NCI-H82 (cell line): ENCODE data around the gene DYRK1A.

ENCODE experiments used
- DNase-seq: peaks from one replicate; lab custom pipeline; 2025; lab: John Stamatoyannopoulos, UW

Gene DYRK1A

GRCh38 chr21:37385179-37385765 is 18.7 kb downstream of the DYRK1A start:
- DNase-seq = no peak

- no peak for DNase-seq
Measured at GRCh38 chr21:37386151-37386550, 19.6 kb downstream of the DYRK1A start.

- DNase-seq = no peak
Measured at GRCh38 chr21:37389456-37389855, 22.9 kb downstream of the DYRK1A start.

- DNase-seq = no peak
Measured at GRCh38 chr21:37391666-37392065, 25.1 kb downstream of the DYRK1A start.

- no peak for DNase-seq
Measured at GRCh38 chr21:37392441-37392840, 25.9 kb downstream of the DYRK1A start.

- no peak for DNase-seq
Measured at GRCh38 chr21:37393030-37393429, 26.5 kb downstream of the DYRK1A start.

- DNase-seq = no peak
Measured at GRCh38 chr21:37393786-37394185, 27.2 kb downstream of the DYRK1A start.

GRCh38 chr21:37395961-37396360 is 29.4 kb downstream of the DYRK1A start:
- DNase-seq = no peak

- DNase-seq = no peak
Measured at GRCh38 chr21:37396855-37397254, 30.3 kb downstream of the DYRK1A start.

- DNase-seq = no peak
Measured at GRCh38 chr21:37398697-37399096, 32.1 kb downstream of the DYRK1A start.

GRCh38 chr21:37402251-37402867 is 35.8 kb downstream of the DYRK1A start:
- no peak for DNase-seq

- no peak for DNase-seq
Measured at GRCh38 chr21:37405629-37406028, 39.1 kb downstream of the DYRK1A start.

GRCh38 chr21:37407719-37408420 is 41.3 kb downstream of the DYRK1A start:
- no peak for DNase-seq

GRCh38 chr21:37408464-37409193 is 42.1 kb downstream of the DYRK1A start:
- no peak for DNase-seq

GRCh38 chr21:37410639-37411038 is 44.1 kb downstream of the DYRK1A start:
- no peak for DNase-seq

- no peak for DNase-seq
Measured at GRCh38 chr21:37412603-37413360, 46.2 kb downstream of the DYRK1A start.

GRCh38 chr21:37413553-37414291 is 47.1 kb downstream of the DYRK1A start:
- no peak for DNase-seq

- DNase-seq = no peak
Measured at GRCh38 chr21:37414292-37415253, 48.0 kb downstream of the DYRK1A start.

GRCh38 chr21:37415939-37416338 is 49.4 kb downstream of the DYRK1A start:
- no peak for DNase-seq

GRCh38 chr21:37416914-37417313 is 50.3 kb downstream of the DYRK1A start:
- DNase-seq = no peak
